Testis (tissue), 2 donors: ENCODE results near the gene BMP10.

Experiments
- POLR2A ChIP-seq: fragments of 450-650 bp; IDR thresholded peaks from one replicate; pipeline ENCODE4 v1.6.1; 2017; ENCODE audit warnings: antibody characterized with exemption, mild to moderate bottlenecking, moderate library complexity
- TF ChIP-seq, protein P1 (sequence below), 3 experiments: fragments of 450-650 bp in 2 of 3; fragments of 200-600 bp in 1 of 3; sonication (generic) in 1 of 3; IDR thresholded peaks; one replicate each; pipeline ENCODE4 v1.5.1; 2016 to 2019; ENCODE audit warnings: antibody characterized with exemption in 3 of 3, mild to moderate bottlenecking in 2 of 3, moderate library complexity in 1 of 3

DNA sequence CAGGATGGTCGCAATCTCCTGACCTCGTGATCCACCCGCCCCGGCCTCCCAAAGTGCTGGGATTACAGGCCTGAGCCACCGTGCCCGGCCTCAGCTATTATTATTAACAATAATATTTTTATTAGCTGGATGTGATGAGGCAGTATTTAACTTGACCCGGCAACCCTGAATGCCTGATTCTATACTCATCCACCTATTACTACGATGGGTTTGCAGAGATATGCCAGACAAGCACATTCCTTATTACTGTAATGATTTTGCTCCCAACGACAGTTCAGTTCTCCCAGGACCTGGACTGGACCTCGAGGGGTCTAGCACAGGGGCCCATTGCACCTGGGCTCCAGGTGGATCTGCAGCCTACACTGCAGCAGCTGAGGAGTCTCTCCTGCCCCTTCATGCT is 32.6 kb downstream of the BMP10 start:
- no peak for TF ChIP-seq POLR2A
- TF ChIP-seq, protein P1, sequence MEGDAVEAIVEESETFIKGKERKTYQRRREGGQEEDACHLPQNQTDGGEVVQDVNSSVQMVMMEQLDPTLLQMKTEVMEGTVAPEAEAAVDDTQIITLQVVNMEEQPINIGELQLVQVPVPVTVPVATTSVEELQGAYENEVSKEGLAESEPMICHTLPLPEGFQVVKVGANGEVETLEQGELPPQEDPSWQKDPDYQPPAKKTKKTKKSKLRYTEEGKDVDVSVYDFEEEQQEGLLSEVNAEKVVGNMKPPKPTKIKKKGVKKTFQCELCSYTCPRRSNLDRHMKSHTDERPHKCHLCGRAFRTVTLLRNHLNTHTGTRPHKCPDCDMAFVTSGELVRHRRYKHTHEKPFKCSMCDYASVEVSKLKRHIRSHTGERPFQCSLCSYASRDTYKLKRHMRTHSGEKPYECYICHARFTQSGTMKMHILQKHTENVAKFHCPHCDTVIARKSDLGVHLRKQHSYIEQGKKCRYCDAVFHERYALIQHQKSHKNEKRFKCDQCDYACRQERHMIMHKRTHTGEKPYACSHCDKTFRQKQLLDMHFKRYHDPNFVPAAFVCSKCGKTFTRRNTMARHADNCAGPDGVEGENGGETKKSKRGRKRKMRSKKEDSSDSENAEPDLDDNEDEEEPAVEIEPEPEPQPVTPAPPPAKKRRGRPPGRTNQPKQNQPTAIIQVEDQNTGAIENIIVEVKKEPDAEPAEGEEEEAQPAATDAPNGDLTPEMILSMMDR (IDR thresholded peaks at IDR 0.05), result no peak
